Uterus (tissue), 4 donors: ENCODE data around the gene NR2F6. TPM values are rescaled to one million over a fixed set of nuclear protein-coding genes. Genes with fewer than 3 reads are reported as not detected.
"Not testable (repeated sequence)": the region's sequence is repeated elsewhere in the genome, so short reads cannot be mapped to it uniquely, and the experiment has no call there.

Experiments used
- DNase-seq, 2 donors: peaks; one replicate each; pipeline ENCODE4 v3.0.0-alpha.2; 2019 to 2020
- H3K27ac ChIP-seq, 2 donors: fragments of 200-600 bp; sonication (generic); 1 replicate in 1 of 2; 2 replicates in 1 of 2; pipeline ENCODE4 v1.5.1; 2016 to 2018
- H3K27me3 ChIP-seq, 2 donors: fragments of 200-600 bp; sonication (generic); one replicate each; pipeline ENCODE4 v1.5.1; 2018 to 2019; ENCODE audit warnings: control low read depth in 1 of 2
- H3K36me3 ChIP-seq, 2 donors: fragments of 200-600 bp; sonication (generic); one replicate each; pipeline ENCODE4 v1.5.1; 2019; ENCODE audit warnings: control low read depth in 1 of 2
- H3K4me1 ChIP-seq, 2 donors: fragments of 200-600 bp; sonication (generic); one replicate each; pipeline ENCODE4 v1.5.1; 2018 to 2019; ENCODE audit warnings: control low read depth in 1 of 2
- H3K4me3 ChIP-seq, 2 donors: fragments of 200-600 bp; sonication (generic); 1 replicate in 1 of 2; 2 replicates in 1 of 2; pipeline ENCODE4 v1.5.1; 2018 to 2019; ENCODE audit warnings: mild to moderate bottlenecking in 1 of 2
- H3K9me3 ChIP-seq, 2 donors: fragments of 200-600 bp; sonication (generic); one replicate each; pipeline ENCODE4 v1.5.1; 2019; ENCODE audit warnings: control low read depth in 1 of 2
- POLR2A ChIP-seq, 2 donors: fragments of 450-650 bp; IDR thresholded peaks; one replicate each; pipeline ENCODE4 v1.6.1; 2016; ENCODE audit warnings: antibody characterized with exemption in 2 of 2, mild to moderate bottlenecking in 1 of 2, moderate library complexity in 1 of 2
- intact Hi-C: fragments of 100-400 bp; cut with DNase I; formaldehyde crosslinking; loops from one replicate; pipeline ENCODE4 v1.15.1; 2023; ENCODE audit warnings: low total_unique reads
- total RNA-seq, 4 donors: library from RNA; depleted of rRNA in 3 of 4; stranded (reverse); fragments of >200 nt in 3 of 4; gene quantifications; one replicate each; pipeline versions ENCODE4 v1.1.0 to v1.2.4, GENCODE V29; 2014 to 2023
- TF ChIP-seq, protein P1 (sequence below), 4 experiments: fragments of 200-600 bp in 2 of 4; fragments of 450-650 bp in 2 of 4; sonication (generic) in 2 of 4; IDR thresholded peaks; one replicate each; pipeline ENCODE4 v1.5.1; 2016 to 2019; ENCODE audit warnings: antibody characterized with exemption in 4 of 4, mild to moderate bottlenecking in 2 of 4, moderate library complexity in 1 of 4
- donor health status: DM: yes; HTN: yes; CAD: no.

Gene NR2F6
- total RNA-seq, 4 donors from 2014 or later: 14.3 to 45.0 (median 36.0) TPM

DNA sequence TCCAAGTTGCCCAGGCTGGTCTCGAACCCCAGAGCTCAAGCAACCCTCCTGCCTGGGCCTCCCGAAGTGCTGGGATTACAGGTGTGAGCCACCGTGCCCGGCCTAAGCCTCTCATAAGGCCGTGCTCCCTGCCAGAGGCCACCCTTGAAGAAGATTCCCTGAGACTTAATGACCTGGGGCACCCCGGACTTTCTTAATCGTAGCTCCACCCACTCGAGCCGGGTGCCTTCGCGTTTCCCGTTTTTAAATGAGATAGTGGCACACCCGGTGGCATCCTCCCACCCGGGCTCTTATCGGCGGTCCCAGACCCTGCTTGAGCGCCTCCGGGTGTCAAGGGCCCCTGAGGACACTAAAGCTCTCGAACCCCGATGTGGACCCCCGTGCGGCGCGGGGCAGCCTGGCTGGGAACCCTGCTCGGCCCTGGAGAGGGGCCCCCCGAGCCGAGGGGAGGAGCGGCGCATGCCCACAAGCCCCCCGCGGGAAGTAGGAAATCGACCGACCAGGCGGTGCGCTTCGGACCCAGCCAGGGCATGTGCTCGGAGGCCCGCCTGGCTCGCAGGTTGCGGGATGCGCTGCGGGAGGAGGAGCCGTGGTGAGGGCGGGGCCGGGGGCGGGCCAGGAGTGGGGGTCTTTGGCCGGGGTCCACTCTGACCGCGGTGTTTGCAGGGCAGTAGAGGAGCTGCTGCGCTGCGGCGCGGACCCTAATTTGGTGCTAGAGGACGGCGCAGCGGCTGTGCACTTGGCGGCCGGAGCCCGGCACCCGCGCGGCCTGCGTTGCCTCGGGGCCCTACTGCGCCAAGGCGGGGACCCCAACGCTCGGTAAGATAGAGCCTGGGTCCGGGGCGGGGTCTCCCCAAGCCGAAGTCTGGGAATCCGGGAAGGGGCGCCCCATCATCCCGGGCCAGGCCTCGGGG is 35.9 kb upstream of the NR2F6 start, which contains the start of gene ANKLE1:
ANKLE1 (plus strand) TSS at position 511 of the 914 bp plus-strand sequence; CDS start at position 531, 20 bp downstream.
- no peak for DNase-seq
- H3K4me3 ChIP-seq: no peak within 1 kb of the TSS
- H3K27ac ChIP-seq: no peak within 1 kb of the TSS
- peaks cover 0 to 13% of the 10 kb centered on the region in 2 donors for H3K4me1 ChIP-seq
- intact Hi-C loops: no loop called here
- H3K36me3 ChIP-seq: no peaks in the 10 kb centered on the region
- peaks cover 5 to 12% of the 10 kb centered on the region in 2 donors for H3K27me3 ChIP-seq
- TF ChIP-seq POLR2A (IDR thresholded peaks at IDR 0.05): no peak
- TF ChIP-seq, protein P1, sequence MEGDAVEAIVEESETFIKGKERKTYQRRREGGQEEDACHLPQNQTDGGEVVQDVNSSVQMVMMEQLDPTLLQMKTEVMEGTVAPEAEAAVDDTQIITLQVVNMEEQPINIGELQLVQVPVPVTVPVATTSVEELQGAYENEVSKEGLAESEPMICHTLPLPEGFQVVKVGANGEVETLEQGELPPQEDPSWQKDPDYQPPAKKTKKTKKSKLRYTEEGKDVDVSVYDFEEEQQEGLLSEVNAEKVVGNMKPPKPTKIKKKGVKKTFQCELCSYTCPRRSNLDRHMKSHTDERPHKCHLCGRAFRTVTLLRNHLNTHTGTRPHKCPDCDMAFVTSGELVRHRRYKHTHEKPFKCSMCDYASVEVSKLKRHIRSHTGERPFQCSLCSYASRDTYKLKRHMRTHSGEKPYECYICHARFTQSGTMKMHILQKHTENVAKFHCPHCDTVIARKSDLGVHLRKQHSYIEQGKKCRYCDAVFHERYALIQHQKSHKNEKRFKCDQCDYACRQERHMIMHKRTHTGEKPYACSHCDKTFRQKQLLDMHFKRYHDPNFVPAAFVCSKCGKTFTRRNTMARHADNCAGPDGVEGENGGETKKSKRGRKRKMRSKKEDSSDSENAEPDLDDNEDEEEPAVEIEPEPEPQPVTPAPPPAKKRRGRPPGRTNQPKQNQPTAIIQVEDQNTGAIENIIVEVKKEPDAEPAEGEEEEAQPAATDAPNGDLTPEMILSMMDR (IDR thresholded peaks at IDR 0.05): no peak
- no peaks in the 10 kb centered on the region for H3K9me3 ChIP-seq

DNA sequence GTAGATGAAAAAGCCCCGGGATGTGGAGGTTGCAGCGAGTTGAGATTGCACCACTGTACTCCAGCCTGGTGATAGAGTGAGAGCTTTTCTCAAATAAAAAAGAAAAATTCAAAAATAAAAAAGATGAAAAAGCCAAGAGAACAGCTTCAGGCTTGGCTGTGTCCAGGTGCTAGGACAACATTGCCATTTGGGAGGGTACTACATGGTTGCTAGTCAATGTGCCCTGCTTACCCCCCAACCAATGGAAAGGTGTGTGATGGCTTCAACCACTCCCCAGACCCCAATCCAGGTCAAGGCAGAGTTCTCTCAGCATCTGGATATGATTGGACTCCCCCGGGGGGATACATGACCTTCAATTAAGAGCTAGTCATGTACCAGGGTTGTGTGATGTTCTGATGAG is 33.7 kb upstream of the NR2F6 start:
- no peak for DNase-seq
- no peak overlapping the region for H3K4me3 ChIP-seq
- no peak for TF ChIP-seq POLR2A (IDR thresholded peaks at IDR 0.05)
- TF ChIP-seq, protein P1 (IDR thresholded peaks at IDR 0.05): no peak
- intact Hi-C loops: loop anchor here (10.0 kb wide), 1 partner anchor 205 kb away; the partner anchor contains the start of genes HAUS8 and MYO9B
- H3K27me3 ChIP-seq: peaks cover 5 to 12% of the 10 kb centered on the region in 2 donors
- no peak overlapping the region for H3K27ac ChIP-seq
- H3K9me3 ChIP-seq: no peaks in the 10 kb centered on the region
- peaks cover 0 to 13% of the 10 kb centered on the region in 2 donors for H3K4me1 ChIP-seq
- H3K36me3 ChIP-seq: no peaks in the 10 kb centered on the region

DNA sequence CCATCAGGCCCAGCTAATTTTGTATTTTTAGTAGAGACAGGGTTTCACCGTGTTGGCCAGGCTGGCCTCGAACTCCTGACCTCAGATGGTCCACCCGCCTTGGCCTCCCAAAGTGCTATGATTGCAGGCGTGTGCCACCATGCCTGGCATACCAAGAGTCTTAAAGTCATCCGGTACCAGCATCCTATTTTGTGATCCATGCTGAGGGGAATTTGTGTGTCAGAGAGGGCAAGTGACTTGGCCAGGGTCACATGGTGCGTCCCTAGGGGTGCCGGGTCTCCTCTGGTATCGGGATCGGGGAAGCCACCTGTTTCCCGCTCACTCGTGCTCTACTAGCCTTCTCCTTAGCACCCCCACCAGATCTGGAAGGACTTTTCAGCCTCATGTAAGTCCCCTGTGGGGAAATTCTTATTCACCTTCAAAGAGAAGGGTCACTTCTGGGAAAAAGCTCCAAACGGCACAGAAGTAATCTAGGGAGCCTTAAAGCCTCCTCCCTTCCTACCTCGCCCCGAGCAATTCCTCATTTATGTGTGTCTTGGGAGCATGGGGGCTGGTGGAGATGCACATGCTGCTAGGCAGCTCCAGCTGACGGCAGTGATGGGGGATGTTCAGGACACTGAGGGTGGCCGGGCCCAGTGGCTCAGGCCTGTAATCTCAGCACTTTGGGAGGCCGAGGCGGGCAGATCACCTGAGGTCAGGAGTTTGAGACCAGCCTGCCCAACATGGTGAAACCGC is 29.9 kb upstream of the NR2F6 start:
- Histone ChIP-seq H3K27me3 (no peaks in the 10 kb centered on the region), H3K36me3 (no peaks in the 10 kb centered on the region), H3K9me3 (no peaks in the 10 kb centered on the region), H3K4me3 (no peak overlapping the region), H3K4me1 (no peaks in the 10 kb centered on the region), H3K27ac (no peak overlapping the region)
- TF ChIP-seq, protein P1 (IDR thresholded peaks at IDR 0.05): no peak
- no peak for TF ChIP-seq POLR2A (IDR thresholded peaks at IDR 0.05)
- intact Hi-C loops: loop anchor here (10.0 kb wide), 1 partner anchor 201 kb away; the partner anchor contains the start of genes HAUS8 and MYO9B
- no peak for DNase-seq

DNA sequence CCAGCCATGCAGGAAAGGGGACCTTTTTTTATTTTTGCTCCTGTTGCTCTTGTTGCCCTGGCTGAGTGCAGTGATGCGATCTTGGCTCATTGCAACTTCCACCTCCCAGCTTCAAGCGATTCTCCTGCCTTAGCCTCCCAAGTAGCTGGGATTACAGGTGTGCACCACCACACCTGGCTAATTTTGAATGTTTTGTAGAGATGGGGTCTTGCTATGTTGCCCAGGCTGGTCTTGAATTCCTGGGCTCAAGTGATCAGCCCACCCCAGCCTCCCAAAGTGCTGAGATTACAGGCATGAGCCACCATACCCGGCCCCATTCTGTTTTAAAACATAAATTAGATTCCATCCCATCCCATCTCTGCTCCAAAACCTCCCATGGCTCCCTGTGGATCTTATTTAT is 29.2 kb upstream of the NR2F6 start:
- not testable (repeated sequence) for H3K4me3 ChIP-seq, H3K36me3 ChIP-seq, H3K4me1 ChIP-seq, DNase-seq, H3K9me3 ChIP-seq, H3K27ac ChIP-seq, H3K27me3 ChIP-seq
- intact Hi-C loops: loop anchor here (10.0 kb wide), 1 partner anchor 200 kb away; the partner anchor contains the start of genes HAUS8 and MYO9B

DNA sequence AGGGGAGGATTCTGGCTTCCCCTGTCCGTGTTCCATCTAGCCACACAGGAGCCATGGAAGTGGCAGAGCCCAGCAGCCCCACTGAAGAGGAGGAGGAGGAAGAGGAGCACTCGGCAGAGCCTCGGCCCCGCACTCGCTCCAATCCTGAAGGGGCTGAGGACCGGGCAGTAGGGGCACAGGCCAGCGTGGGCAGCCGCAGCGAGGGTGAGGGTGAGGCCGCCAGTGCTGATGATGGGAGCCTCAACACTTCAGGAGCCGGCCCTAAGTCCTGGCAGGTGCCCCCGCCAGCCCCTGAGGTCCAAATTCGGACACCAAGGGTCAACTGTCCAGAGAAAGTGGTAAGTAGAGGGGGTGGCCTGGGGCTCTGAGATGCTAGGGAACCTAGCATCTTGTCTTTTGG is 23.0 kb upstream of the NR2F6 start:
- peaks cover 0 to 6% of the 10 kb centered on the region in 2 donors for H3K4me1 ChIP-seq
- no peak overlapping the region for H3K4me3 ChIP-seq
- H3K36me3 ChIP-seq: no peaks in the 10 kb centered on the region
- no peaks in the 10 kb centered on the region for H3K27me3 ChIP-seq
- no peak for DNase-seq
- no peaks in the 10 kb centered on the region for H3K9me3 ChIP-seq
- intact Hi-C loops: no loop called here
- H3K27ac ChIP-seq: no peak overlapping the region
- TF ChIP-seq, protein P1 (IDR thresholded peaks at IDR 0.05): no peak
